HepG2 (cell line): Measurements from ENCODE around the gene CCDC8. TPM values are rescaled to one million over a fixed set of nuclear protein-coding genes. Genes with fewer than 3 reads are reported as not detected.

Experiments used
- GABPA ChIP-seq, 2 experiments: IDR thresholded peaks; 2 replicates each; pipeline ENCODE4 v1.6.1; 2011 to 2016; ENCODE audit warnings: low read depth in 2 of 2, low read length in 1 of 2, missing biosample characterization in 1 of 2, missing genetic modification characterization in 1 of 2
- HNF4G ChIP-seq, 2 experiments: sonication (generic) in 1 of 2; formaldehyde crosslinking in 1 of 2; IDR thresholded peaks; 2 replicates each; pipeline versions ENCODE4 v1.4.0 to v1.6.1; 2011 to 2020; ENCODE audit warnings: borderline replicate concordance in 2 of 2, low read depth in 2 of 2, mild to moderate bottlenecking in 2 of 2, low read length in 1 of 2, missing genetic modification reagents in 1 of 2, moderate library complexity in 1 of 2
- KDM6A ChIP-seq: IDR thresholded peaks from 2 replicates; pipeline ENCODE4 v1.6.1; 2016; ENCODE audit warnings: low read depth
- MATR3 ChIP-seq: sonication (generic); formaldehyde crosslinking; IDR thresholded peaks from 2 replicates; pipeline ENCODE4 v1.4.0; 2020; ENCODE audit warnings: missing genetic modification reagents
- MED8 ChIP-seq: sonication (generic); formaldehyde crosslinking; IDR thresholded peaks from 2 replicates; pipeline ENCODE4 v1.8.1; 2023; ENCODE audit warnings: mild to moderate bottlenecking, missing genetic modification reagents; ENCODE audit not compliant: insufficient replicate concordance
- NFE2L2 ChIP-seq: fragments of 150-350 bp; IDR thresholded peaks from 2 replicates; pipeline ENCODE4 v1.6.1; 2014; ENCODE audit warnings: low read length
- POGZ ChIP-seq: sonication (generic); formaldehyde crosslinking; IDR thresholded peaks from 2 replicates; pipeline ENCODE4 v1.4.0; 2020; ENCODE audit warnings: mild to moderate bottlenecking, missing genetic modification reagents
- ZNF205 ChIP-seq: IDR thresholded peaks from 2 replicates; pipeline ENCODE4 v1.6.1; 2018; ENCODE audit warnings: missing biosample characterization, missing genetic modification reagents
- ZXDC ChIP-seq: sonication (generic); formaldehyde crosslinking; IDR thresholded peaks from 2 replicates; pipeline ENCODE4 v1.5.0; 2020; ENCODE audit warnings: mild to moderate bottlenecking, missing genetic modification reagents
- polyA plus RNA-seq, 8 experiments: library from polyadenylated mRNA; depleted of rRNA in 3 of 8; stranded (reverse) in 7 of 8; unstranded in 1 of 8; fragments of >200 nt; fragmentation: Illumina TruSeq in 4 of 8; extraction: Trizol in 4 of 8; gene quantifications; 2 replicates each; pipeline versions ENCODE4 v1.2.1 to v1.2.3, GENCODE V29; 2011 to 2016; ENCODE audit warnings: low read depth in 4 of 8, missing spikeins in 1 of 8, mixed read lengths in 1 of 8; ENCODE audit not compliant: insufficient read depth in 1 of 8
- total RNA-seq, 5 experiments: library from RNA; depleted of rRNA; stranded (reverse); fragments of >200 nt; fragmentation: Illumina TruSeq; extraction: Trizol; gene quantifications; 2 replicates each; pipeline ENCODE4 v1.2.3, GENCODE V29; 2016; ENCODE audit warnings: low read depth in 1 of 5
- TF ChIP-seq, protein P1 (sequence below): sonication (generic); formaldehyde crosslinking; IDR thresholded peaks from 2 replicates; pipeline ENCODE4 v1.8.0; 2022; ENCODE audit warnings: mild to moderate bottlenecking, missing genetic modification reagents
- TF ChIP-seq, protein P2 (sequence below): sonication (generic); formaldehyde crosslinking; conservative IDR thresholded peaks from 2 replicates; pipeline ENCODE4 v1.4.0; 2020; ENCODE audit warnings: missing genetic modification reagents
- TF ChIP-seq, protein P3 (sequence below): sonication (generic); formaldehyde crosslinking; IDR thresholded peaks from 2 replicates; pipeline ENCODE4 v1.5.1; 2020; ENCODE audit warnings: missing genetic modification reagents, mild to moderate bottlenecking, borderline replicate concordance
- TF ChIP-seq, protein P4 (sequence below): sonication (generic); formaldehyde crosslinking; IDR thresholded peaks from 2 replicates; pipeline ENCODE4 v1.5.0; 2020; ENCODE audit warnings: mild to moderate bottlenecking, missing genetic modification reagents

CCDC8 gene
- total and polyA plus RNA-seq, 2 of the 13 experiments (the other 11 are each of a cell fraction or from before 2014, with no cell fraction given) = 0.04 TPM; not detected in 1

GRCh38 chr19:46404055-46404752 lies 9.2 kb downstream of the CCDC8 start (continued):
- no peak for TF ChIP-seq HNF4G (IDR thresholded peaks at IDR 0.05; ENCODE audit: borderline replicate concordance, low read depth, low read length)
- peak; percentile 26; the same call in 1 of the 2 replicates for TF ChIP-seq HNF4G (CRISPR knock-in tag; IDR thresholded peaks at IDR 0.05; ENCODE audit: borderline replicate concordance, low read depth)
- no peak for TF ChIP-seq ZXDC (CRISPR knock-in tag)
- TF ChIP-seq MATR3 (CRISPR knock-in tag) = no peak
- TF ChIP-seq, protein P1, sequence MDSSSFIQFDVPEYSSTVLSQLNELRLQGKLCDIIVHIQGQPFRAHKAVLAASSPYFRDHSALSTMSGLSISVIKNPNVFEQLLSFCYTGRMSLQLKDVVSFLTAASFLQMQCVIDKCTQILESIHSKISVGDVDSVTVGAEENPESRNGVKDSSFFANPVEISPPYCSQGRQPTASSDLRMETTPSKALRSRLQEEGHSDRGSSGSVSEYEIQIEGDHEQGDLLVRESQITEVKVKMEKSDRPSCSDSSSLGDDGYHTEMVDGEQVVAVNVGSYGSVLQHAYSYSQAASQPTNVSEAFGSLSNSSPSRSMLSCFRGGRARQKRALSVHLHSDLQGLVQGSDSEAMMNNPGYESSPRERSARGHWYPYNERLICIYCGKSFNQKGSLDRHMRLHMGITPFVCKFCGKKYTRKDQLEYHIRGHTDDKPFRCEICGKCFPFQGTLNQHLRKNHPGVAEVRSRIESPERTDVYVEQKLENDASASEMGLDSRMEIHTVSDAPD = no peak; the same call in 1 of the 2 replicates
- peak; percentile 63 for TF ChIP-seq MED8 (CRISPR knock-in tag)
- TF ChIP-seq, protein P2, sequence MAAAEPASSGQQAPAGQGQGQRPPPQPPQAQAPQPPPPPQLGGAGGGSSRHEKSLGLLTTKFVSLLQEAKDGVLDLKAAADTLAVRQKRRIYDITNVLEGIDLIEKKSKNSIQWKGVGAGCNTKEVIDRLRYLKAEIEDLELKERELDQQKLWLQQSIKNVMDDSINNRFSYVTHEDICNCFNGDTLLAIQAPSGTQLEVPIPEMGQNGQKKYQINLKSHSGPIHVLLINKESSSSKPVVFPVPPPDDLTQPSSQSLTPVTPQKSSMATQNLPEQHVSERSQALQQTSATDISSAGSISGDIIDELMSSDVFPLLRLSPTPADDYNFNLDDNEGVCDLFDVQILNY (CRISPR knock-in tag) = no peak
- TF ChIP-seq ZNF205 (CRISPR knock-in tag) = peak; percentile 15; the same call in 1 of the 2 replicates
- TF ChIP-seq NFE2L2 = no peak
- no peak for TF ChIP-seq KDM6A (CRISPR knock-in tag)
- TF ChIP-seq, protein P3, sequence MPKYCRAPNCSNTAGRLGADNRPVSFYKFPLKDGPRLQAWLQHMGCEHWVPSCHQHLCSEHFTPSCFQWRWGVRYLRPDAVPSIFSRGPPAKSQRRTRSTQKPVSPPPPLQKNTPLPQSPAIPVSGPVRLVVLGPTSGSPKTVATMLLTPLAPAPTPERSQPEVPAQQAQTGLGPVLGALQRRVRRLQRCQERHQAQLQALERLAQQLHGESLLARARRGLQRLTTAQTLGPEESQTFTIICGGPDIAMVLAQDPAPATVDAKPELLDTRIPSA (CRISPR knock-in tag) = no peak
- TF ChIP-seq, protein P4, sequence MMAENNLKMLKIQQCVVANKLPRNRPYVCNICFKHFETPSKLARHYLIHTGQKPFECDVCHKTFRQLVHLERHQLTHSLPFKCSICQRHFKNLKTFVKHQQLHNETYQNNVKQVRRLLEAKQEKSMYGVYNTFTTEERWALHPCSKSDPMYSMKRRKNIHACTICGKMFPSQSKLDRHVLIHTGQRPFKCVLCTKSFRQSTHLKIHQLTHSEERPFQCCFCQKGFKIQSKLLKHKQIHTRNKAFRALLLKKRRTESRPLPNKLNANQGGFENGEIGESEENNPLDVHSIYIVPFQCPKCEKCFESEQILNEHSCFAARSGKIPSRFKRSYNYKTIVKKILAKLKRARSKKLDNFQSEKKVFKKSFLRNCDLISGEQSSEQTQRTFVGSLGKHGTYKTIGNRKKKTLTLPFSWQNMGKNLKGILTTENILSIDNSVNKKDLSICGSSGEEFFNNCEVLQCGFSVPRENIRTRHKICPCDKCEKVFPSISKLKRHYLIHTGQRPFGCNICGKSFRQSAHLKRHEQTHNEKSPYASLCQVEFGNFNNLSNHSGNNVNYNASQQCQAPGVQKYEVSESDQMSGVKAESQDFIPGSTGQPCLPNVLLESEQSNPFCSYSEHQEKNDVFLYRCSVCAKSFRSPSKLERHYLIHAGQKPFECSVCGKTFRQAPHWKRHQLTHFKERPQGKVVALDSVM (CRISPR knock-in tag) = no peak
- peak; percentile 36; the same call in 1 of the 2 replicates for TF ChIP-seq GABPA (IDR thresholded peaks at IDR 0.05; ENCODE audit: low read depth, low read length)
- peak; percentile 80 for TF ChIP-seq GABPA (CRISPR knock-in tag; IDR thresholded peaks at IDR 0.05; ENCODE audit: low read depth)
- 0 out of 2 replicates have a peak, but pooled peaks have one; percentile 16 for TF ChIP-seq POGZ (CRISPR knock-in tag)
